Stimulated activated CD4-positive, alpha-beta T cell treated with anti-CD3 and anti-CD28 coated beads, Interleukin-15, amount 100 ng/mL, for 48 hours (primary cell): Measurements from ENCODE around the gene SLC30A10.
"Not testable (repeated sequence)": the region's sequence is repeated elsewhere in the genome, so short reads cannot be mapped to it uniquely, and the experiment has no call there.

Experiments
- DNase-seq, 2 donors: peaks; one replicate each; pipeline ENCODE4 v3.0.0-alpha.2; 2020; ENCODE audit warnings: low read depth in 2 of 2

Gene SLC30A10

DNA sequence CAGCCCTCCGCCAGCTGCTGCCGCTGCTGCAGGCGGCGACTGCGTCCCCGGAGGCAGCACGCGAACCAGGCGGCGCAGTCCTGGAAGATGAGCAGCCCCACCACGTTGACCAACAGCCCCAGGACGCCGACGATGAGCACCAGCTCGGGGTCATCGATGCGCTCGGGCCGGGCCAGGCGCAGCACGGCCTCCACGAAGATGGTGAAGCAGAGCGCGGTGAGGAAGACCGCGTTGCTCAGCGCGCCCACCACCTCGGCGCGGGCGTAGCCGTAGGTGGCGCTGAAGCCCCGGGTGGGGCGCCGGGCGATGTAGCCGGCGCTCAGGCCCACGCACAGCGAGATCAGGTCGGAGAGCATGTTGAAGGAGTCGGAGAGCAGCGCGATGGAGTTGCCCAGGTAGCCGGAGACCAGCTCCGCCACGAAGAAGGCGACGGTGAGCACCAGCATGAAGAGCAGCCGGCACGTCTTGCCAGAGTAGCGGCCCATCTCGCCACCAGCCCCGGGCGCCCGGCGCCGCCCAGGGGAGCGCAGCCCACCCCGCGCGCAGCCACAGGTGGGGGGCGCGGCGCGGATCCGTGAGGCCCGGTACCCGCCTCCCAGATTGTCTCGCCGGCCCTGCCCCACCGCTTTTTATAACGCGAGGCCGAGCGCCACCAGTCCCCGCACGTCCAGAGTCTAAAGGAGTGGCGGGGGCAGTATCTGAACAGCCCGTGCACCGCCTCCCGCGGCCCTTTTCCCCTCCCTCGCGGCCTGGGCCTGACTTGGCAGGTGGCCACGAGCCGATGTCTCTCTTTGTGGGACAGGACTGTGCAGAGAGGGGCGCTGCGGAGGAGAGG, at the start of gene SLC30A10:
Gene SLC30A10, minus strand, starts transcription at position 602 of the 835 bp plus-strand sequence. Its CDS starts 117 bp downstream, at position 485.
- DNase-seq, result no peak

DNA sequence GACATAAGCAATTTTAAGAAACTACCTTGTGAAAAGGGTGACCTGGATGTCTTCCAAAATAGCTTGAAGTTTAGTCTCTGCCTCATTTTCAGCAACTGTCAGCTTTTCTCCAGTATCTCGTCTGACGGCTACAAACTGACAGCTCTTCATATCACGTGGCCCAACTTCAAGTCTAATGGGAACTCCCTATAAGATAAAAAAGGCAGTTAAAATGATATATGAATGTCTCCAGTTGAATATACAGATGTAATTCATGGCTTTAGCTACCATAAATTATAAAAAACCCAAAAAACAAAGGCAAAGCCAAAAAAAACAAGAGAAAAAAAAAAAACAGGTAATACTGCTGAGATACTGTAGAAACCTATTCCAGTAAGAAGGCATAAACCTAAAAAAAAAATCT, 44.9 kb upstream of the SLC30A10 start:
- DNase-seq, result no peak

DNA sequence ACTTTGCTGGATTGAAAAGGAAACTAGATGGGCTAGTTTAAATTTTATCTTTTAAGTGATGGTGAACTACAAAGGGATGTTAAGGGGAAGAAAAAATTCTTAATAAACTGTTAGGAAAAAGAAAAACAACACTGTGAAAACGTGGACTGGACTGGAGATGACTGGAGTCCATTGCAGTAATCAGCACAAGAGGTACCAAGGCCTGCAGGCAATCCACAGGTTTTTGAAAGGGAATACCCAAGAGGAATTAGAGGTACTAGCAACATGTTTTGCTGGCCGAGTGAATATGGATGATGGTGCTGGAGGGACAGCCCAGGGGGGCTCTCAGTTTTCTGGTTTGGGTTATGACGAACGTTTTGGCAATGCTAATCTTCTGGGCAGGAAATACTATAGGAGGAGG, 39.0 kb upstream of the SLC30A10 start:
- no peak for DNase-seq

DNA sequence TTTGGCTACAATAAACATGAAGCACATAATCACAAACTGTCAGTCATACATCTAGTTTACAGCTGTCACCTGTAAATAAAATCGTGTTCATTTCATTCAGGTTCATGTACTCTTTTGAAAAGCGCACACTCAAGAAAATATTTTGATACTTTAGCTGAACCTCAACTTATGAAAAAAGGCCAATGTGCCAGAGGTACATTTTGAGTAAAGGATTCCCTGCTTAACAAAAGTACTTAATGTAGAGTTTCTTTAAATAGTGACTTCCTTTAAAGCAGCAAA, 37.7 kb upstream of the SLC30A10 start:
- no peak for DNase-seq

DNA sequence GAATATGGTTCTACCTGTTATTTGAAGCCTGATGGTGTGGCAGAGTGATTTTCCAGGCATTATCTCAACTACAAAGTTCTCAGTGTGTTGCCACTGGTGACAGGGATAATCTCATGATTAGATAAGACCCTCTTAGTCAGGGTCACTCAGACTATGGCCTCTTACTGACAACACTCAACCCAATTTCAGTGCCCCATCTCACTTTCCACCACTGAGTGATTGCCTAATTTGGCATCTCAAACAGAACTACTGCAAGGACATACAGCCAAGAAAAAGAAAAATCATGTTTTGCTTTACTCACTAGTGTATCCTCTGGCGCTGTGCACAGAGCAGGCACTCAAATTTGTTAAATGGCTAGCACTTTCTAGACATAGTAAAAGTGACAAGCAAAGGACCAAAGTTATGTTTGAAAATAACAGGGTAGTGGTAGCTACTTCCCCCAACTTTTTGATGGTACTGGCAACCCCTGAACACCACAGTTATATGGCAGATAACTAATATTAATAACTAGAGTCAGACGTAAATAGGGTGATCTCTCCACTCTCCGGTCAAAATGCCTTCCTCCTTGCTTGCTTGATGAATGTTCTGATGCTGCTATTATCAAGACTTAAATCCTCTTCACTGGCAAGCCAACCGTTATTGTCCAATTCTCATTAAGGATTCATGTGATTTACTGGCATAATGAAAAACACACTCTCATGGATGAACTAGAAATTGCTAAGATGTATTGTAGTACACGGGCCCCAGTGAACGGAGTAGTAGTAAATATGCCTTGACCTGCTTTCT, 37.1 kb upstream of the SLC30A10 start:
- DNase-seq, result no peak

DNA sequence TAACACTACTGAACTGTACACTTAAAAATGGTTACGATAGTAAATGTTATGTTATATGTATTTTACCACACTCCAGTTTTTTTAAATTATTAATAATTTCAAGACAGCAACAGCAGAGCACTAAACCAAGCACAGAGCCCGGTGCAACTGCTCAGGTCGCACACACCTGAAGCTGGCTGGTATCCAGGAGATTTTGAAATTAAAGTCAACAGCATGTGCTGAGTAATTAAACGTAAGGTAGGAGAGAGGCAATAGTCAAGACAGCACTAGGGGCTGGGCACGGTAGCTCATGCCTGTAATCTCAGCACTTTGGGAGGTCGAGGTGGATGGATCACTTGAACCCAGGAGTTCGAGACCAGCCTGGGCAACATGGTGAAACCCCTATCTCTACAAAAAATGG, 35.1 kb upstream of the SLC30A10 start:
- no peak for DNase-seq

DNA sequence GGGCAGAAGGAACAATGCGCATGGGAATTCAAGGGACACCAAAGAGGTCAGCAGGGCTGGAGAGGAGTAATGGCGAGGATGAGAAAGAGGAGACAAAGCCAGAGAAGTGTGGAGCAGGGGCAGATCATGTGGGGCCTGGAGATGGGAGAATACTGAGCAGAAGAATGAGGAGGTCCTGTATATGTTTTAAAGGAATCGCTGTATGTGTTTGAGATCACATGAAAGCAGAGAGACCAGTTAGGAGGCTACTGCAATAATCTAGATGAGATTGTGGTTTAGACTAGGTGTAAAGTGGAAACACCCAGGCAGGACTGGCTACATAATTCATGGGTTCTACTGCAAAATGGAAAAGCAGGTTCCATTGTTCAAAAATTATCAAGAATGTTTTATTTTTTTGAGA, 33.3 kb upstream of the SLC30A10 start:
- no peak for DNase-seq

DNA sequence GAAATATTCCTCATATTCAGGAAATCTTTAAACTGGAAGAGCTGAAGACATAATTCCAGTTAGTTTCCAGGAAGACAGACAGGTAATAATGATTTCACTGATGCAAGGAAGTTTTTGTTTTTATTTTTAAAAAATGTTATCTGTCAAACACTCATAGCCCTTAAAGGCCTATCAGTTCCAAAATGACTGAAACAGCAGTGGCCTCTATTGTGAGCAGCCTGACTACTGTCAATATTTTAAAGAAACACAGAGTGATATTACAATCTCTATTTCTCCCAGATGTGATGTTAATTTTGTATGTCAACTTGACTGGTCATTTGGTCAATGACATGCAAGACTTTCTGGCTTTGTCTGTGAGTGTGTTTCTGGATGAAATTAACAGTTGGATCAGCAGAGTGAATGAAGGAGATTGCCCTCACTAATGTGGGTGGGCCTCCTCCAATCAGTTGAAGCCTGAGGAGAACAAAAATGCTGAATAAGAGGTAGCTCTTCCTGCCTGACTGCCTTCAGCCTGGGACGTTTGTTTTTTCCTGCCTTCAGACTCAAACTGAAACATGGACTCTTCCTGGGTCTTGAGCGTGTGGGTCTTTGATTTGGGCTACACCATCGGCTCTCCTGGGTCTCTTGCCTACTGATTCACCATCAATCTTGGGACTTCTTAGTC, 31.3 kb upstream of the SLC30A10 start:
- DNase-seq, result no peak

DNA sequence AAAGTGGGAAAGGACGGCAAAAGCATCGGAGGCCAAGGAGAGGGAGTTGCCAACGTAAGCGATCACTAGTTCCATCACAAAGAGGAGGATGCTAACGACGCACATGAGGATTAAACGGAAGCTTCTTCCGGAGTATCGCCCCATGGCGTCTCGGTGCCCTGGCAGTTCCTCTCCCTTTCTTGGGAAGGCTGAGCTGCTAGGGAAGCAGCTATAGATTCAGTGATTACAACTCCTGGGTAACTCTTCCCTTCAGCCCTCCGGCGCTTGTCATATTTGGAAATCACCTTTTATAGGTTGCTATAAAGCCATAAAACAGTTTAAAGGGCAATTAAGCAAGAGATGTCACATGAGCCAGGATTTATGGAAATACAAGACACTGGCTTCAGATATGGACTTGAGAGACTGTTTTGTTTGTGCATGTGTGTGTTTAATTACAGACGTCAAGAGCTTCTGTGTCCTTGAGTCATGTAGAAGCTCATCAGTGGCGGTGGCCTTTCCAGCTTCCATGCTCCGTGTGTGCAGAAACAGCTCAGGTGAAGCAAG, 30.6 kb upstream of the SLC30A10 start:
- DNase-seq, result no peak

DNA sequence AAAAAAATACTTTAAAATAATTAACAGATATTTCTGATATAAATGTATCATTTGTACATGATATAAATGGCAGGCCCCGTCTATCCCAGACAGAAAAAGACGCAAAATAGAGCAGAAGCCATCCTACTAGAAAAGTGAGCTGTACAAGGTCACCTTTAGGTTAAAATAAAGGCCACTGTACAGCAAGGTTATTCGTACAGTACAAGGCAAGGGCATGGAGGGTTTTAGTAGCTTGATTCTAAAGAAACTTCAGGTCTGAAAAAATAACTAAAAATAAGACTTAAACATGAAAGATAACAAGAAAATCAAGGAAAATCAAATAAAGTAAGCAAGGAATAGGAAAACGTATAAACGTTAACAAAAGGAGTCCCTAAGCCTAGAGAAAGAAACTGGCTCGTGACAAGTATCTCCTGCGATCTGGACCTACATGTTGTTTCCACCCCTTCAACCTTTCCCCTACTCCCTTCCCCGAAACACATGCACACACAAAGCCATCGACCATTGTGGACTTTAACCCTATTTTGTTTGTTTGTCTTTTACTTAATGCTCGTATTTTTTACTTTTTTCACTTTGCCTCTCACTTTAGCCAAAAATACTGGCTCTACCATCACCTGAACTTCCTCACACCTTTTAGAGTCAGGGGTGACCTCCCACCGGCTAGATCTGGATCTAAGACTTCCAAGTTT, 26.5 kb upstream of the SLC30A10 start:
- DNase-seq, result no peak

DNA sequence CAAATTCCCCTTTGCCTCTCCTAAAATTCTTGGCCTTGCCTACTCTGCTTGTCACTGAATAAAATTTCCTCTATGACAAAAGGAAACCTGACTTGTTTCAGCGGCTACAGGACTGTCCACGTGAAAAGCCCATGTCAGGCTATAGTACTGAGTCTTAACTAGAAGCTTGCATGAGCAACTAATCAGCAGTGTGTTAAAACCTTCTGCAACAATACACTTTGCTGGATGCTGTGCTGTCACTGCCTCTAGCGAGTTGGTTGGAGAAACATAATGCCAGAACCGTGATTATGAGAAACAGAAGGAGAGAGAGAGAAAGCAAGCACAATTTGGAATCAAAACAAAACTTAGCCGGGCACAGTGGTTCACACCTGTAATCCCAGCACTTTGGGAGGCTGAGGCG, 25.7 kb upstream of the SLC30A10 start:
- DNase-seq, result no peak

DNA sequence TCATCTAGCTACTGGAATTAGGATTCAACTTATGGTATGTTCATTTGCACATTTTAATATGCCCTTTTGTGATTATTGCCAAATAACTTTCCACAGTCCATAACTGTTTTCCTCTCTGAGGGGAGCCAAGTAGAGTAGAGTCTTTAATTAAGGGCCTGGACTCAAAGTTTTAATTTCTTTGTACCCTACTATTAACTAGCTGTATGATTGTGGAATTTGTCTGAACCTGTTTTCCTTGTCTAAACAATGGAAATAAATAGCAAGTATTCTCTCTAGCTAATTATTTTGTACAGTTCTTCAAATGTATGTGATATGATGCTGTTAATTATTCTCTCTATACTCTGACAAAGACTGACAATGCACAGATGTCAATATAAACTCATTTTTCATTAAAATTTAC, 24.0 kb upstream of the SLC30A10 start:
- no peak for DNase-seq

DNA sequence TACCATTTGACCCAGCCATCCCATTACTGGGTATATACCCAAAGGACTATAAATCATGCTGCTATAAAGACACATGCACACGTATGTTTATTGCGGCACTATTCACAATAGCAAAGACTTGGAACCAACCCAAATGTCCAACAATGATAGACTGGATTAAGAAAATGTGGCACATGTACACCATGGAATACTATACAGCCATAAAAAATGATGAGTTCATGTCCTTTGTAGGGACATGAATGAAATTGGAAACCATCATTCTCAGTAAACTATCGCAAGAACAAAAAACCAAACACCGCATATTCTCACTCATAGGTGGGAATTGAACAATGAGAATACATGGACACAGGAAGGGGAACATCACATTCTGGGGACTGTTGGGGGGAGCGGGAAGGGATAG, 20.9 kb upstream of the SLC30A10 start:
- not testable (repeated sequence) for DNase-seq

DNA sequence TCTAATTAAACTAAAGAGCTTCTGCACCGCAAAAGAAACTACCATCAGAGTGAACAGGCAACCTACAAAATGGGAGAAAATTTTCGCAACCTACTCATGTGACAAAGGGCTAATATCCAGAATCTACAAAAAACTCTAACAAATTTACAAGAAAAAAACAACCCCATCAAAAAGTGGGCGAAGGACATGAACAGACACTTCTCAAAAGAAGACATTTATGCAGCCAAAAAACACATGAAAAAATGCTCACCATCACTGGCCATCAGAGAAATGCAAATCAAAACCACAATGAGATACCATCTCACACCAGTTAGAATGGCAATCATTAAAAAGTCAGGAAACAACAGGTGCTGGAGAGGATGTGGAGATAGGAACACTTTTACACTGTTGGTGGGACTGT, 20.4 kb upstream of the SLC30A10 start:
- DNase-seq, result not testable (repeated sequence)

DNA sequence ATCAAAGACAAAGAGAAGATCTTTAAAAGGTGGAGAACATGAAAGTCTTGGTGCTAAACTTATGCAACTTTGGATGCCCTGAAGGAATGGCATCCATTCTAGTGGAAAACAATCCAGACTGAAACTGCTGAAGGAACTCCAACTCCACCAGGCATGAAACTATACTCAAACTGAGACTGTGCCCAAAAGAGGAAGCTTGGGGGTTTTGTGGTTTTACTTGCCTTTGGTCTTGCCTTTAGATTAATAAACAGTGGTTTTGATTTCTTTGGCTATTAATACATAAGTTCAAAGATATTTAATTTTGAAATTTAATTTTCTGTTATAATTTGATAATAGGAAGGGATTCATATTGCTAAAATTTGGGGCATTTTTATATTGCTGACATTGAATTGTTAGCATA, 17.4 kb upstream of the SLC30A10 start:
- no peak for DNase-seq

DNA sequence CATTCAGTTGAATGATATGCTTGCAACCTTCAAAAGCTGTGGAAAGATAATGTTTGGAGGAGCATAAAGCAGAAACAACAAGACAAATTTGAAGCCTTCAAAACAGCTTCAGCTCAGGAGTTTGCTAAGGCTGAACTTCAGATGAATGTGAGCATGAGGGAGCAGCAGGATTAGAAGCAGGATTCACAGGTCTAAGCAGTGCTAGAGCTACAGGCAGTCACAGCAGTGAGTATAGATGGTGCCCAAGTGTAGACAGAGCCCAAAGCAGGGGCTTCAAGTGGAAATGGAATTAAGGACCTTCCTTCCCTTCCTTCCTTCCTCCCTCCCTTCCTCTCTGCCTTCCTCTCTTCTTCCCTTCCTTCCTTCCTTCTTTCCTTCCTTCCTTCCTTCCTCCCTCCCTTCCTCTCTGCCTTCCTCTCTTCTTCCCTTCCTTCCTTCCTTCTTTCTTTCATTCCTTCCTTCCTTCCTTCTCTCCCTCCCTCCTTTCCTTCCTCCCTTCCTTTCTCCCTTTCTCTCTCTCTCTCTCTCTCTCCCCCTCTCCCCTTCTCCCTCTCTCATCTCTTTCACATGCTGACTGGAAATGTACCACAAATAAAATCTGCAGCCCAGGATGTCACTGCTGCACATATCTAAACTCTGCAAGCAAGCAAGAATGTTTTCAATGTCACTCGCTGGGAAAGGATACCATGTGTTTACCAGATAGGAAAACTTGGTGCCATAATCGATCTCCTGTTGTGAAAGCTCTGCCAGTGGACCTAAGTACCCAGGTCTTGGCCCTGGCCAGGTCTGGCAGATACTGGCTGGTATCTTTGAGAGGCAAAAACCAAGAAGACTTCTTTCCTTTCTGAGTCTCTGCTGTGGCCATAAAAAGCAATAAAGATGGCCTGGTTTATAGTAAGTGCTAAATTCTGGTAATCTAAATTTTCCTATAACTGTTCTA, 13.1 kb upstream of the SLC30A10 start:
- DNase-seq, result no peak

DNA sequence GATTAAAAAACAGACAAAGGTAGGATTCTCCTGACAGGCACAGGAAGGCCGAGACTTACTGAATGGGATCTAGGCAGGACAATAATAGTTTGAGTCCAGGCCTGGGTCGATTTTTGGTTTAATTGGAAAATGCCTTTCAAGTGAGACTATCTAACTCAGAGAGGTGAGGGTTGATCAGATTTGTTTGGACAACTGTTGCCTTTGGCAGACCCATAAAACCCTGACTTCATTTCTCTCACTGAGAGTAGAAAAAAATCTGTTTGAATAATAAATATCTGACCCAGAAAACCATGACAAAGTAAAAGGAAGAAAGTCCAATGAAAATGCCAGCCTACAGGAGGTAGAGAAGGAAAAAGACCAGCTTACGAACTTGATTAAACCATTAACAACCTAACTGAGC, 12.3 kb upstream of the SLC30A10 start:
- no peak for DNase-seq

DNA sequence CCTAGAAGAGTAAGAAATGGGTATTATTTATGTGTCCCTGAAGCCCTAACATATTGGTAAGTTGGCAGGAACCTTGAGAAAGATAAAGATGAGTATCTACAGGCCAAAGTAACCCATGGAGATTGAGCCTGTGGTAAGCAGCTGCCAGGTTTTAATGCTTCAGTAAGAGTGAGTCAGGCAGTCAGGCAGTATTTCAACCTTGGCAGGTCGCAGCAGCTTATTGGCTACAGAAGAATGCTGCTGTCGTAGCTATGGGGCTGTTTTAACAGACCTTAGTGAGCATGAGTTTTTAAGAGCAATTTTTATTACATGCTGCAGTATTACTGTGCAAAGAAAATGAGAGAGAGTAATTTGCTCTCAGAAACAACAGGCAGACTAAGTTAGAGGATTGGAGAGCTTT, 10.3 kb upstream of the SLC30A10 start:
- no peak for DNase-seq

DNA sequence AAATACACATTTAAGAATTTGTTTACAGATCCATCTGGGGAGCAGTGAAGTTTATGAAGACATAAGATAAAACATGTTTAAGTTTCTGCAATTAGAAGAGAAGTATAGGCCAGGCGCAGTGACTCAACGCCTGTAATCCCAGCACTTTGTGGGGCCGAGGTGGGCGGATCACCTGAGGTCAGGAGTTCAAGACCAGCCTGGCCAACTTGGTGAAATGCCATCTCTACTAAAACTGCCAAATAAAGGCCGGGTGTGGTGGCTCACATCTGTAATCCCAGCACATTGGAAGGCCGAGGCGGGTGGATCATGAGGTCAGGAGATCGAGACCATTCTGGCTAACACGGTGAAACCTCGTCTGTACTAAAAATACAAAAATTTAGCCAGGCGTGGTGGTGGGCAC, 5.4 kb upstream of the SLC30A10 start:
- not testable (repeated sequence) for DNase-seq

DNA sequence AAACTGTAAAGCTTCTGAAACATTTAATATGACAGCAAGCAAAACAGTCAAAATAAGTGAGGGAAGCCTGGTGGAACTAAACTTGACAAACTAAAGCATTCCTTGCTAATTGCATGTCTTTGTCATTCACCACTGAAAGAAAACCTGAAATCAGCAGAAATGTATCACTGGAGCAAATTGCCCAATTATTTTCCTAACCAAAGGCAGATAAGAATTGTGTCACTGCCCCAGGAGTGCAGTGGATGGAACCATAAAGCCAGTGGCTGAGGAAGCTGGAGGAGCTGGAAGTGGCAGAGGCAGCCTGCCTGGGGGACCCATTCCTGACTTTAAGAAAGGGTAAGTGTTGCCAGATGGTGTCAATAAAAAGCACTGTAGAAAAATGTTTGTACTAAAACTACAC, 2.7 kb upstream of the SLC30A10 start:
- no peak for DNase-seq

DNA sequence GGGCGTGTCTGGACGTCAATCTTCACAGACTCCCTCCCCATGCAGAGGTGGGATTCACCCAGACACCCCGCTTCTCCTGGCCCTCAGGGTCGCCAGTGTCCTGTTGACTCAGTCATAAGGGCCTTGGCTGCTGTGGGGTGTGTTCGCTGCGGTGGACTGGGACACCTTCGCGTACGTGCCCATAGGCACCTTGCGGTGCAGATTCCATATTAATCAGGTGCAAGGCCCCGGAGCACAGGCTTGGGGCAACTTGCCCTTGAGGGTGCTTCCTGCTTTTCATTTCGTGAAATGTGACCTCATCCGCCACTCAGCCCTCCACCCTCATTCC, 398 bp upstream of the SLC30A10 start:
- no peak for DNase-seq
